ENCODE results near the gene FBXO33.

FBXO33 gene

GRCh38 chr14:39432179-39432618, at the start of gene FBXO33:
Gene FBXO33 (minus strand): TSS chr14:39432433. CDS start chr14:39432162, 271 bp downstream.
- peak; percentile 85 to 94 for DNase-seq

- no peak for DNase-seq
Observed at GRCh38 chr14:39474416-39474911, 42.2 kb upstream of the FBXO33 start.

- DNase-seq, result no peak
Observed at GRCh38 chr14:39472078-39472477, 39.8 kb upstream of the FBXO33 start.

DNA sequence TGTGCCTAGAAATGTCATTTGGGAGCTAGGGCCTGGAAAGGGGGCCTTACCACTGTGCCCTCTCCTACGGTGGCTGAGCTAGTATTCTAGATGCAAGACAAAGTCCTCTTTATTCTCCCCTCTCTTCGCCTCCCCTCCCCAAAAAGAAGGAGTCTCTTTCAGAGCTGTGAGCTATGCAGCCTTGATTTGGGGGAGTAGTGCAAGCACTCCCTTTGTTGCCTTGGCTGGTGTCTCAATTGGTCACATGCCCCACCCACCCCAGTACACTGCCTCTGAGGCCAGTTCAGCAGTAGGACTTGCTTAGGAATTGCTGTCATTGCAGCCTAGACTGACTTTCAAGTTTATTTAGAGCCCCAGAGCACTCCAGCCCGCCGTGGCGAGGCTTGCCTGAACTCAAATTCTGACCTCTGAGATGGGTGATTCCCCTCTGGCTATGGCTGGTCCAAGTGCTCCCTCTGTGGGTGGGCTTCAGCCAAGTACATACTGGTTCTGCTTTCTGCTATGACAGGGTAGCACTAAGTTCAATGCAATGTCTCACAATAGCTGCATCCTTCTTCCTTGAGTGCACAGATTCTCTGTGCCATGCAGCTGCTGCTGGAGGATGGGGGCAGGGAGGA, 37.0 kb upstream of the FBXO33 start:
- DNase-seq, result no peak

DNA sequence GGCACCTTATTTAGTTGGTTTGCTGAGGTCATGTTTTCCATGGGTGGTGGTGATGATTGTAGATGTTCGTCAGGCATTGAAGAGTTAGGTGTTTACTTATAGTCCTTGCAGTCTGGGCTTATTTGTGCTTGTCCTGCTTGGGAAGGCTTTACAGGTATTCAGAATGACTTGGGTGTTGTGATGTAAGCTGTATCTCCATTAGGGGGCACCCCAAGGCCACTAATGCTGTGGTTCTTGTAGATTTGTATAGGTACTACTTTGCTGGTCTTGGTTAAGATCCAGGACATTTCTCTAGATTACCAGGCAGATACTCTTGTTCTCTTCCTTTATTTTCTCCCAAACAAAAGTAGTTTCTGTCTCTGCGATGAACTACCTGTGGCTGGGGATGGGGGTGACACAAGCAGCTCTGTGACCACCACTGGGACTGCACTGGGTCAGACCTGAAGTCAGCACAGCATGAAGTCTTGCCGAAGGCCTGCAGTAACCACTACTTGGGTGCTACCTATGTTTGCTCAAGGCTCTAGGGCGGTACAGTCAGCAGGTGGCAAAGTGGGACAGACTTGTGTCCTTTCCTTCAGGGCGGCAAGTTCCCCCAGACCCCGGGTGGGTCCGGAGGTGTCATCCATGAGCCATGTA, 35.8 kb upstream of the FBXO33 start:
- DNase-seq, result peak in 1 of 2 experiments; percentile 43

- DNase-seq, result no peak
Observed at GRCh38 chr14:39459795-39460478, 27.7 kb upstream of the FBXO33 start.

- DNase-seq, result no peak
Observed at GRCh38 chr14:39456702-39457250, 24.5 kb upstream of the FBXO33 start.

GRCh38 chr14:39454906-39455539, 22.8 kb upstream of the FBXO33 start:
- no peak for DNase-seq

DNA sequence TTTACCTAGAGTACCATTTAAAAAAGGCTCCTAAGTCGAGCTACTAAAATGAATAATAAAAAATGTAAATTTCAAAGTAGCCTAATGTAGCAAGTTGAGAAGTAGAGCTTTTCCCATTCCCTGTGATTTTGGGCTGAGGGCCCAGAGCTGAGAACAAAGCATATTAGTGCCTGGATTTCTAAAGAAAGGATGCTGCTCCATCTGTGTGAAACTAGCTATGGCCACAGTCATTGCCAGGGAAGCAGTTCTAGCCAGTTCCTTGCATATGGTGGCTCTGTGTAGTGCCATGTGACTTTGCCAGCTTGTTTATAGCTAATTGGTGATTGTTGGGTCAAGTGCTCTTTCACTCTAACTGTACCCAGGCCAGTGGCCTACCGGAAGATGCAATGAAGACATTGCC, 20.4 kb upstream of the FBXO33 start:
- DNase-seq, result no peak

DNA sequence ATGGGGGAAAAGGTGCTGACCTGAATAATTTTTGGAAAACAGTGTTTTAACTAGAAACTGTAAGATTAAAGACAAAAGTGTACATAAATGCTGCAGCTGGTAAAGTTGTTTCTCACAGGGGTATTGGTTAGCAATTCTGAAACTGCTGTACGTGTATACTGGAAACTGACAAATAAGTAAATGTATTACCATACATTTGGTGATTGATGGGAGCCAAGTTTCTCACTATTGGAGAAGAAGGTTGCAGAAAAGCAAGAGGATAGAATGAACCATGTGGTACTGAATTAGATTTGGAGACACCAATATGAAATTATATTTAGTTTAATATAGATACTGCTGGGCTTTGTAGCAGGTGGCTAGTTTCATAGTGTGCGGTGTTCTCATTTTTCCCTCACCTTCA, 19.6 kb upstream of the FBXO33 start:
- DNase-seq, result no peak

DNA sequence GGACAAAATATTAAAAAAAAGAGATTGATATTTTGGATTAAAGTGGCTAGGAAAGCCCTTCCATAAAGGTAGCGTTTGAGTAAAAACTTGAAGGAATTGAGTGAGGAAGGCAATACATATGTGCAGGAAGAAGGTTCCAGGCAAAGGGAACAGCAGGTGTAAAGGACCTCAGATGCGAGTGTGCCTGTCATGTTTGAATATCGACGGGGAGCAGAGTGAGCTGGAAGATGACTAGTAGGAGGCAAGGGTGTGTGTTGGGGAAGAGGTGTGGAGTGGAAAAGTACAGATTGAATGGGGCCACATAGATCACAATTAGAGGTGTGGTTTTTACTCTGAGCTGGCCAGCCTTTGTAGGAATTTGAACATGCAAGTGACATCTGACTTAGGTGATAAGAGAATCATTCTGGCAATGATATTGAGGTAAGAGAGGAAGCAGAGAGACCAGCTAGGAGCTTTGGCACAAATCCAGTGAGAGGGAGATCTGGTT, 15.0 kb upstream of the FBXO33 start:
- no peak for DNase-seq

DNA sequence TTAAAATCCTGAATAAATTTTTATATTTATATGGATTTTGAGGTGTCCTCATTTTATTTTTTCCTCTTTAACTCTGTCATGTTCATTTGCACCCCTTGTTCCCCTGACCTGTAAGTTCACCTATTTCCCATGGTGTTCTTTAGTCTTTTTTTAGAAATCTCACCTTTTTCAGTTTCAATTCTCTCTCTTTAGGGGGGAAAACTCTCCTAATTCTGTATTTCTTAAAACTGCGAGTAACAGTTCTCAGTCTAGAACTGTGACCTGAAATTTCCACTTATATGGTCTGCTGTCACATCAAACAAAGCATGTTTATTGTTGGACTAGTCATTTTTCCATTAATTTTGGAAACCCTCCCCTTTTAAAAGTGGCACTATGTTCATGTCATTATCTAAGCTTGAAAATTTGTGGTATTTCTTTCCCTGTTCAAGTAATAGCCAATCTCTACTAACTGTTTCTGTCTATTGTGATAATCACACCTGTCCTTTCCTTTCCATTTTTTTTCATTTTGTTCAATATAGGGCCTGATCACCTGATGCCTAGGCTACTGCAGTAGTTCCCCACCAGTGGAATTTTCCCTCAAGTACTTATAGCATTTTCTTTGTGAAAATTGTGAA, 14.0 kb upstream of the FBXO33 start:
- no peak for DNase-seq

- no peak for DNase-seq
Observed at GRCh38 chr14:39442293-39442692, 10.1 kb upstream of the FBXO33 start.

DNA sequence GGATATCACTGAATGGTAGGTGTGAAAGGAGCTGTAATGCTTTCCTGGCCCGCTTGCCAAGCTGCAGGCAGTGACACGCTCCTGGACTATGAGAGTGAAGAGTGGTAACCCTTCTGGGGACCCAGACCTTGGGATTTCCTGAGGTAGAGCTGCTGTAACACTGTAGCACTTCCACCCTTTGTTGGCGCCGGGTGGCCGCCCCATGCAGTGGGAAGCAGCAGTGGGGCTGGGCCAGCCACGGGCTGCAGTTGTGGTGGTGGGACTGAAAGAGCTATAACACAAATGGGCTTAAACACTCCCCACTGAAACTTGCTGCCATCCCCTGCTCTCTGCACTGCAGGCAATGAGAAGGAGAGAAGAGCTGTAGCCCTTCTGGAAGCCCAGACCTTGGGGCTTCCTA, 9.6 kb upstream of the FBXO33 start:
- no peak for DNase-seq

DNA sequence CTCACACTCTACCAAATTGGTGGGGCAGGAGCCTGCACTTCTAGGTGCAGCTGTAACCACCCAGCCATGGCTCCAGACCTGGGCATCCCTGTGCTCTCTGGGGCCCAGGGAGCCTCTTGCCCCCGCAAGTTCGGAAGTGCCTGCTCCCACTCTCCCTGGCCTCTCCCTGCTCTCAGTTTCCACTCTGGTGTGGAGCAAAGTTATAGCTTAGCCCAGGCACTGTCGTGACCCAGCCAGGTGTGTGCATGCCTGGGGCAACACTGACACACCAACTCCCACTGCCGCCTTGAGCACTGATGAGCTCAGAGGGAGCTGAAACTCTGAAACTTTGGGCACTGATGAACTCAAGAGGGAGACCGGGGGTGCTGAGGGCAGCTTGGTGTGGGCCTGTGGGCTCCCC, 8.7 kb upstream of the FBXO33 start:
- no peak for DNase-seq

- no peak for DNase-seq
Observed at GRCh38 chr14:39435241-39435640, 3.0 kb upstream of the FBXO33 start.

- DNase-seq, result no peak
Observed at GRCh38 chr14:39434401-39434800, 2.2 kb upstream of the FBXO33 start.

- no peak for DNase-seq
Observed at GRCh38 chr14:39433452-39433813, 1.2 kb upstream of the FBXO33 start.

DNA sequence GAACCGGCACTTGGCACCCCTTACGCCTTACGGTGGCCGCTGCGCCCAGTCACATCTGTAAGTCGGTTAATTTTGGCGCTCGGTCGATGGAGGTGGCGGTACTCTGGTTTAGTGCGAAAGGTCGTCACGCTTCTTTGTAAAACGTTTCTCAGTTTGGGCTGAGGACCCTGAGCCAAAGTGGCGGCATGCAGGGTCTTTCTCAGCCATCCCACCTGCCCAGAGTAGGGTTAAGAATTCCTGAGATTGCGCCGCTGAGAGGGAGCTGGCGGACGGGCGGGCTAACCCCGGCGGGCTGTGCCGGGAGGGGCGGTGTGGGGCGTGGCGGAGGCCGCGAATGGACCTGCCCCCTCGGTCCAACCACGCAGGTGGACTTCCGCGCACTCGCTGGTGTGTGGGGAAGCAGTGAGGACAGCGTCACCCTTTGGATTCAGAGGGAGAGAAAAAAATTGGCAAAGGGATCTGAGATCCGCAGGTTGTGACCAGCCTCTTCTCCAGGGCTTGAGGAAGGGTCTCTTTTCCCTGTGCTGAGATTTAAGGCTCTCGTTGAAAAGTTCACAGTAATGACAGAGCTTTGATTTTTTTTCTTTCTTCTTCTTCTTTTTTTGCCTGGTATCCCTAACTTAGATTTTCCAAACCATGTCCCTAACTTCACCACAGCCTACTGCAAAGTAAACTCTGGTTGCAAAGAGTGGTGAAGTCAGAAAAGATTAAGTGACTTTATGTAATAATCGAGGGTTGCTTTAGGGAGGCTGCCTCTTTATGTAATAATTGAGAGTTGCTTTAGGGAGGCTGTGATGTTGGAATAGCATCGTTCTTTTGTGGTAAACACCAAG, 602 bp upstream of the FBXO33 start:
- peak; percentile 84 to 90 for DNase-seq

DNA sequence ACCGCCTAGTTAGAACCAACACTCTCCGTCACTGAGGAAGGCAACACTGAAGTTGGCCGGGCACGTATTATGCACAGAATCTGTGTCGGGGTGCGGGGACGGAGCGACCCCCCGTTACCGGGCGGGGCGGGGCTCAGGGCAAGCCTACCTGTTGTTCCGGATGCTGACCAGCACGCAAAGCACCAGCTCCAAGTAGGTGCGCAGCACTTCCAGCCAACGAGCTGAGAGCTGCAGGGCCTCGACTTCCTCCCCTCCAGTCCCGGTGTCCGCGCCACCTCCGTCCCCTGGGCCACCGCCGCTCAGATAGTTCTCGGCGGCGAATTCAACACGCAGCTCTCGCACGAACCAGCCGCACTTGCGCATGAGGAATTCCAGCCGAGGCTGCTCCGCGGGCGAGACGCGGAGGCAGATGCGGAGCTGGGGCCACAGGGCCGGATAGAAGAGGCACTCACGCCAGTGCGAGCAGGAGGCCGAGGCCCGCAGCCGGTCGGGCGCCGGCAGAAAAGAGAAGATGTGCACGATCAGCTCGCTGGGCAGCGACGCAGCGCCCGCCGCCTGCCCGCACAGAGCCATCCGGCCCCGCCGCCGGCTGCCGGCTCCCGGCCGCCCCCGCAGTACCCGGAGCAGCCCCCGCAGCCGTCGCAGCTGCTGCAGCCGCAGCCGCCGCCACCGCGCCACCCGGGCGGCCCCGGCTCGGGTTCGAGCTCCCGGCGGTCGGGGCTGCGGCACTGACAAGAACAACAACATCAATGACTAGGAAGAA, 636 bp downstream of the FBXO33 start:
- DNase-seq, result peak in 1 of 2 experiments; percentile 20
